ENCODE data around the gene SHISAL2B. TPM values are rescaled to one million over a fixed set of nuclear protein-coding genes. Genes with fewer than 3 reads are reported as not detected.
"Not testable (repeated sequence)": the region's sequence is repeated elsewhere in the genome, so short reads cannot be mapped to it uniquely, and the experiment has no call there.

Gene SHISAL2B
- total RNA-seq: not detected

GRCh38 chr5:64690417-64691151, at the start of gene SHISAL2B:
Gene SHISAL2B, plus strand, starts transcription at chr5:64690503. Its CDS starts 121 bp downstream, at chr5:64690624.
- peak within 1 kb of the TSS; percentile 16 for H3K4me3 Mint-ChIP-seq
- no peaks in the 10 kb centered on the region for H3K36me3 Mint-ChIP-seq
- H3K9me3 Mint-ChIP-seq (ENCODE audit: low read depth): no peaks in the 10 kb centered on the region
- peaks cover 5% of the 10 kb centered on the region for H3K4me1 Mint-ChIP-seq
- H3K27me3 Mint-ChIP-seq: peaks cover 53% of the 10 kb centered on the region
- DNase-seq: no peak
- CTCF ChIA-PET: no interaction called here
- no peak within 1 kb of the TSS for H3K27ac Mint-ChIP-seq
- ATAC-seq: peak; percentile 53

- Mint-ChIP-seq H3K27ac (no peak overlapping the region), H3K36me3 (no peaks in the 10 kb centered on the region), H3K4me3 (no peak overlapping the region), H3K9me3 (ENCODE audit: low read depth) (no peaks in the 10 kb centered on the region), H3K27me3 (peaks cover 3% of the 10 kb centered on the region), H3K4me1 (no peaks in the 10 kb centered on the region)
- ATAC-seq (no peak), DNase-seq (no peak)
- CTCF ChIA-PET: no interaction called here
These were observed 45.5 kb upstream of the SHISAL2B start for GRCh38 chr5:64644831-64645230.

DNA sequence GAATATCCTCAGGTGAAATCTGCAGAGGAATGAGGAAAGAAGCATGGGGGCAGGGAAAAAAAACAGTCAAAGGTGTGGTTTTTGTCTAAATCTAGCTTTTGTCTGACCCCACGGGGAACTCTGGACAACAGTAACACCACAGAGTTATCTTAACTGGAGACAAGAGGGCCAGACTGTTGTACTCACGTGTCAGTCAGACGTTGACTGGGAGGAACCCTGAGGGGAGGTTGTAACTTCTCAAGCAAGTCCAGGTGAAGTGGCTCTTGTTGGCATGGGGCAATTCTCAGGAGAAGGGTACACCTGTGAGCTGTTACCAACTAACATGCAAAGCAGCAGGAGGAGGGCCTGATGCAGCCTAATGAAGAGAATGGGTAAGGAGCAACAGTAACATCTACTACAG, 44.1 kb upstream of the SHISAL2B start:
- no peak for ATAC-seq
- no peak overlapping the region for H3K27ac Mint-ChIP-seq
- CTCF ChIA-PET: no interaction called here

DNA sequence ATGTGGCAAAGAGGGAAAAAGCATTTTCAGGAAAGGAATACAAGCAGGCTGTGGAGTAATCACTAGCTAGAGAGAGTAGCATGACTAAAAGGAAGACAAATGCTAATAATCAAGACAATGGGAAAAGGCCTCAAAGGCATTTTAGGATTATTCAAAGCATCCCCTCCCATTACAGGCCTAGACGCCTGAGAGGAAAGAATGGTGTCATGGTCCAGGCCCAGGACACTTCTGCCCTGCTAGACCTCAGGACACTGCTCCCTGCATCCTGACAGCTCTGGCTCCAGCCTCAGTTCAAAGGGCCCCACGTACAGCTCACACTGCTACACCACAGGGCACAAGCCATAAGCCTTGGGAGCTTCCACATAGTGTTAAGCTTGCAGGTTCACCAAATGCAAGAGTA, 40.8 kb upstream of the SHISAL2B start:
- Mint-ChIP-seq H3K27me3 (no peaks in the 10 kb centered on the region), H3K9me3 (ENCODE audit: low read depth) (no peaks in the 10 kb centered on the region), H3K4me1 (no peaks in the 10 kb centered on the region), H3K36me3 (no peaks in the 10 kb centered on the region), H3K27ac (no peak overlapping the region), H3K4me3 (no peak overlapping the region)
- CTCF ChIA-PET: no interaction called here
- ATAC-seq: no peak
- no peak for DNase-seq

More for the DNA sequence above, 44.1 kb upstream of the SHISAL2B start:
- Mint-ChIP-seq H3K4me1 (no peaks in the 10 kb centered on the region), H3K4me3 (no peak overlapping the region), H3K27me3 (no peaks in the 10 kb centered on the region), H3K9me3 (ENCODE audit: low read depth) (no peaks in the 10 kb centered on the region), H3K36me3 (no peaks in the 10 kb centered on the region)
- DNase-seq: no peak

DNA sequence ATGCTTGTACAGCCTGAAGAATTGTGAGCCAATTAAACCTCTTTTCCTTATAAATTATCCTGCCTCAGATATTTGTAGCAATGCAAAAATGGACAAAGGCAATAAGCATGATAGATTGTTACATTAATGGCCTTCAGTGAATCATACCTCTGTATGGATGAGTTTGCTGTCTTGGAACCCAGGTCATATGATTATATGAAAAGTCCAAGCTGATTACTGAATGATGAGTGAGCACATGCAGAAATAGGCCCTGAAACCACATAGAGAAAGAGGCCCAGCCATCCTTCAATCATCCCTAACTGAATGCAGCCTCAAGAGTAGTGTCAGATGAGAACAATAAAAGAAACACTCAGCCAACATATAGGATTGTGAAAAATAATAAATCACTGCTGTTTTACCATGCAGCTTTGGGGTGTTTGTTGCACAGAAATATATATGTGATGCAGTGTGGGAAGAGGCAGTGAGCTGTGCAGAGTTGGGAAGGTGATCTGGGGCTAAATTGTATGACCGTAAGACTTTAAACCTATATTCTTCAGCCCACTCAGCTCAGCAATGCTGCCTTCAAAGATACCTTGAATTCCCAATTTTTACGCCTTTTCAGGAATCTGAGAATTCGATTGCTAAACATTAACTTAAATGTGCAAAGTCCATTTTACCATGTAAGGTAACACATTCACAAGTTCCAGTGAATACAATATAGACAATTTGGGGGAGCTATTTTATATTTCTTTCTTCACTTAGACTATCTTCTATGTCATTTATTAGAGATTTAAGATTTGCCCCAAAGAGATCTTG, 36.3 kb upstream of the SHISAL2B start:
- Mint-ChIP-seq H3K9me3 (ENCODE audit: low read depth) (no peaks in the 10 kb centered on the region), H3K27me3 (peaks cover 3% of the 10 kb centered on the region), H3K4me1 (no peaks in the 10 kb centered on the region), H3K36me3 (no peaks in the 10 kb centered on the region), H3K27ac (no peak overlapping the region), H3K4me3 (no peak overlapping the region)
- CTCF ChIA-PET: no interaction called here
- DNase-seq (no peak), ATAC-seq (no peak)

DNA sequence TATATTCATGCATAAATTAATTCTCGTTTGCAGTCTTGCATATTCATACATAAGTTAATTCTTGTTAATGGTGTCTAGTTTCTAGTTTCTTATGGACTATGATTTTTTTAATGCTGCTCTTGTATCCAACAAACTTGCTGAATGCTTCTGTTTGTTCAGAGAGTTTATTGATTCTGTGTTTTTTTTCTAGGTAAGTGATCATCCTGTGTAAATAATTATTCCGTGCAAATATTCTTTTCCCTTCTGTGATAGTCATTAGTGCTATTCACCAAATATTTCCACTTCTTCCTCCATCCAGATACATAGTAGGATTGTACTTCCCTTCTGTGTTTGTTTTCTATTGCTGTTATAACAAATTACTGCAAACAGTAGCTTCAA, 35.8 kb upstream of the SHISAL2B start:
- ATAC-seq (no peak), DNase-seq (no peak)
- CTCF ChIA-PET: no interaction called here
- Mint-ChIP-seq H3K27ac (no peak overlapping the region), H3K27me3 (peaks cover 3% of the 10 kb centered on the region), H3K9me3 (ENCODE audit: low read depth) (no peaks in the 10 kb centered on the region), H3K4me3 (no peak overlapping the region), H3K36me3 (no peaks in the 10 kb centered on the region), H3K4me1 (no peaks in the 10 kb centered on the region)

GRCh38 chr5:64655596-64655995, 34.7 kb upstream of the SHISAL2B start:
- Mint-ChIP-seq H3K4me1 (no peaks in the 10 kb centered on the region), H3K27ac (no peak overlapping the region), H3K27me3 (peaks cover 7% of the 10 kb centered on the region), H3K4me3 (no peak overlapping the region), H3K9me3 (ENCODE audit: low read depth) (no peaks in the 10 kb centered on the region), H3K36me3 (no peaks in the 10 kb centered on the region)
- ATAC-seq (no peak), DNase-seq (no peak)
- CTCF ChIA-PET: no interaction called here

GRCh38 chr5:64659289-64659688, 31.0 kb upstream of the SHISAL2B start:
- H3K9me3 Mint-ChIP-seq (ENCODE audit: low read depth): no peaks in the 10 kb centered on the region
- DNase-seq (no peak), ATAC-seq (no peak)
- H3K4me1 Mint-ChIP-seq: no peaks in the 10 kb centered on the region
- H3K4me3 Mint-ChIP-seq: no peak overlapping the region
- CTCF ChIA-PET: interaction anchor here (1.1 to 1.4 kb wide), 3 partner anchors 12 to 71 kb away, joined by 3 to 6 read pairs (median 5); no protein-coding TSS in a partner anchor
- no peak overlapping the region for H3K27ac Mint-ChIP-seq
- H3K36me3 Mint-ChIP-seq: no peaks in the 10 kb centered on the region
- peaks cover 8% of the 10 kb centered on the region for H3K27me3 Mint-ChIP-seq

GRCh38 chr5:64663181-64663580, 27.1 kb upstream of the SHISAL2B start:
- H3K27ac Mint-ChIP-seq; DNase-seq; H3K4me3 Mint-ChIP-seq; ATAC-seq; H3K4me1 Mint-ChIP-seq; CTCF ChIA-PET; H3K9me3 Mint-ChIP-seq (ENCODE audit: low read depth); H3K36me3 Mint-ChIP-seq: not testable (repeated sequence)
- H3K27me3 Mint-ChIP-seq: peaks cover 21% of the 10 kb centered on the region

DNA sequence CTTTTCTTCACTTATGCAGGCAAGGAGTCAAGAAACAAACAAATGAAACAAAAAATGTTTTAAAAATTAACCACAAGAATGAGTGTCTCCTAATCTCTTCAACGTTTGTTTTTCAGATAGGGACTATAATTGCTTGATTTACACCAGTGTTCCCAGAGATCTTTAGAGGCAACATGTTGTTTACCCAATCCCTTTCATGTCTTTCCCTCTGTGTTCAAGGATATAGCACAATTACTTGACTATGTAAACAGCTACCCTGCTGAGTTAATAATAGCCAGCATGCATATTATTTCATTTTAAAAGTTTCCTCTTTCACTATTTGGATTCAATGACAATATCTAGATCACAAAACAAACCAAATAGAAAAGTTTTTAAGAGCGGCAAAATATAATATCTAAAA, 25.1 kb upstream of the SHISAL2B start:
- Mint-ChIP-seq H3K27me3 (peaks cover 18% of the 10 kb centered on the region), H3K27ac (no peak overlapping the region), H3K4me1 (no peaks in the 10 kb centered on the region), H3K4me3 (no peak overlapping the region), H3K9me3 (ENCODE audit: low read depth) (no peaks in the 10 kb centered on the region), H3K36me3 (no peaks in the 10 kb centered on the region)
- CTCF ChIA-PET: no interaction called here
- ATAC-seq (no peak), DNase-seq (no peak)

- no peaks in the 10 kb centered on the region for H3K9me3 Mint-ChIP-seq (ENCODE audit: low read depth)
- H3K36me3 Mint-ChIP-seq: no peaks in the 10 kb centered on the region
- no peak overlapping the region for H3K27ac Mint-ChIP-seq
- H3K4me1 Mint-ChIP-seq: no peaks in the 10 kb centered on the region
- H3K4me3 Mint-ChIP-seq: no peak overlapping the region
- CTCF ChIA-PET: no interaction called here
- peaks cover 18% of the 10 kb centered on the region for H3K27me3 Mint-ChIP-seq
- ATAC-seq (no peak), DNase-seq (no peak)
These were observed 24.2 kb upstream of the SHISAL2B start for GRCh38 chr5:64666078-64666477.

- DNase-seq (no peak), ATAC-seq (no peak)
- CTCF ChIA-PET: interaction anchor here (0.6 kb wide), 1 partner anchor 353 kb away, joined by 3 read pairs; no protein-coding TSS in a partner anchor
- H3K9me3 Mint-ChIP-seq (ENCODE audit: low read depth): no peaks in the 10 kb centered on the region
- H3K27me3 Mint-ChIP-seq: peaks cover 18% of the 10 kb centered on the region
- no peak overlapping the region for H3K27ac Mint-ChIP-seq
- no peak overlapping the region for H3K4me3 Mint-ChIP-seq
- H3K4me1 Mint-ChIP-seq: no peaks in the 10 kb centered on the region
- H3K36me3 Mint-ChIP-seq: no peaks in the 10 kb centered on the region
These were observed 23.2 kb upstream of the SHISAL2B start for GRCh38 chr5:64667068-64667467.

DNA sequence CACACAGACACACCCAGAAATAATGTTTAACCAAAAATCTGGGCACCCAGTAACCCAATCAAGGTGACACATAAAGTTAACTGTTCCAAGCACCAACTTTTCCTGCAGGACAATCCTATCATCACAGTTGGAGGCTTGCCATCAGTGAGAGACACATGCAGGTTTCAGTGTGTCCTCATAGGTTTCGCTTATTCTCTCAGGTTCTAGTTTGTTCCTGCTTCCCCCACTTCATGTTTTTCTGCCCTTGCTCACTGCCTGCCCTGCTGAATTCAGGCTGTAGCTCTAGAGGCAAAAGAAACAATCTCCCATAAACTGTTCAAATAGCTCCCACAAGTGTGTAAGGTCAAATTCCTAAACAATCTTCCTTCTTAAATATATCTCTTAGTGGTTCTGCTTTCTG, 20.0 kb upstream of the SHISAL2B start:
- no peaks in the 10 kb centered on the region for H3K4me1 Mint-ChIP-seq
- H3K27me3 Mint-ChIP-seq: peaks cover 13% of the 10 kb centered on the region
- no peak for ATAC-seq
- no peak for DNase-seq
- CTCF ChIA-PET: no interaction called here
- no peak overlapping the region for H3K27ac Mint-ChIP-seq
- H3K4me3 Mint-ChIP-seq: no peak overlapping the region
- no peaks in the 10 kb centered on the region for H3K36me3 Mint-ChIP-seq
- H3K9me3 Mint-ChIP-seq (ENCODE audit: low read depth): no peaks in the 10 kb centered on the region

DNA sequence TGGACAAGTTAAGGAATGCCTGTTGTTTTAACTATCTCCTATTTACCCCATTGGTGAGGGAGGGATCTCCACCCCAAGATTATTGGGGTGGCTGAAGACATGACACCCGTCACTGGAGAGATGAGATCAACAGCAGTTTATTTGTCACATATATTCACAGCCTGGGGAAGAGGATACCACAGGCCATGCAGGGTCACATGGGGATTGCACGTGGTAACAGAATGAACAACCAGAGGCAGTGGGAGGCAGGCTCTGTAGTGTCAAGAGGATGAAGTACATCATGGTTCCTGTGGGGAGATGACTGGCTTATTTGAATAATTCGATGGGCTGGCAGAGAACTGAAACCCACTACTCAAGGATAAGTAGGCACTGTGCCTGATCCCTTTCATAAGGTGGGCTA, 18.6 kb upstream of the SHISAL2B start:
- ATAC-seq: no peak
- DNase-seq: no peak
- no peaks in the 10 kb centered on the region for H3K4me1 Mint-ChIP-seq
- no peaks in the 10 kb centered on the region for H3K36me3 Mint-ChIP-seq
- CTCF ChIA-PET: interaction anchor here (1.0 kb wide), 1 partner anchor 12 kb away, joined by 5 read pairs; no protein-coding TSS in a partner anchor
- H3K9me3 Mint-ChIP-seq (ENCODE audit: low read depth): no peaks in the 10 kb centered on the region
- H3K27me3 Mint-ChIP-seq: peaks cover 4% of the 10 kb centered on the region
- H3K4me3 Mint-ChIP-seq: no peak overlapping the region
- no peak overlapping the region for H3K27ac Mint-ChIP-seq
